K562 (cell line): ENCODE results near the gene FGF12.

Source experiments
- CCAR2 ChIP-seq: fragments of 200-400 bp; formaldehyde crosslinking; IDR thresholded peaks from 2 replicates; pipeline ENCODE4 v1.6.1; 2017; ENCODE audit warnings: mild to moderate bottlenecking, low read depth, low read length
- CEBPB ChIP-seq: fragments of 450-650 bp; IDR thresholded peaks from 2 replicates; pipeline ENCODE4 v1.6.1; 2016; ENCODE audit warnings: missing genetic modification characterization, missing compliant biosample characterization
- CTCF ChIP-seq, 3 experiments: IDR thresholded peaks in 2 of 3; conservative IDR thresholded peaks in 1 of 3; 2 replicates each; pipeline ENCODE4 v1.5.1; 2011 to 2012; ENCODE audit warnings: low read length in 3 of 3, mild to moderate bottlenecking in 3 of 3, control low read depth in 2 of 3, improper control_type of control experiment in 1 of 3, inconsistent platforms in 1 of 3, low read depth in 1 of 3, mixed read lengths in 1 of 3, moderate library complexity in 1 of 3; ENCODE audit not compliant: insufficient read depth in 2 of 3
- EP300 ChIP-seq: IDR thresholded peaks from 2 replicates; pipeline ENCODE4 v1.6.1; 2012; ENCODE audit warnings: low read length, improper control_type of control experiment
- HDAC8 ChIP-seq: fragments of 450-650 bp; IDR thresholded peaks from 2 replicates; pipeline ENCODE4 v1.6.1; 2016; ENCODE audit warnings: mild to moderate bottlenecking, missing genetic modification characterization, moderate library complexity, missing compliant biosample characterization
- POLR2AphosphoS5 ChIP-seq: IDR thresholded peaks from 2 replicates; pipeline ENCODE4 v1.6.1; 2011; ENCODE audit warnings: mild to moderate bottlenecking, low read depth, low read length, moderate library complexity; ENCODE audit not compliant: control insufficient read depth, insufficient read depth
- SNIP1 ChIP-seq: fragments of 450-650 bp; IDR thresholded peaks from 2 replicates; pipeline ENCODE4 v1.7.1; 2017; ENCODE audit warnings: low read depth, mild to moderate bottlenecking
- YY1 ChIP-seq, 3 experiments: IDR thresholded peaks; 2 replicates each; pipeline ENCODE4 v1.6.1; 2011; ENCODE audit warnings: low read length in 2 of 3, mild to moderate bottlenecking in 2 of 3, moderate library complexity in 2 of 3, borderline replicate concordance in 1 of 3, control low read depth in 1 of 3, low read depth in 1 of 3; ENCODE audit not compliant: insufficient read depth in 3 of 3, insufficient replicate concordance in 2 of 3, control insufficient read depth in 1 of 3, insufficient read length in 1 of 3; ENCODE audit errors: extremely low read depth in 1 of 3
- ZBTB8A ChIP-seq: fragments of 450-650 bp; IDR thresholded peaks from 2 replicates; pipeline ENCODE4 v1.6.1; 2018; ENCODE audit warnings: mild to moderate bottlenecking, moderate library complexity; ENCODE audit not compliant: partially characterized antibody
- ZEB2 ChIP-seq: fragments of 450-650 bp; IDR thresholded peaks from 2 replicates; pipeline ENCODE4 v1.6.1; 2016
- ZNF707 ChIP-seq: fragments of 250-450 bp; sonication (Bioruptor Pico); conservative IDR thresholded peaks from 2 replicates; pipeline ENCODE4 v1.8.0; 2022; ENCODE audit warnings: inconsistent platforms, mild to moderate bottlenecking, moderate library complexity

- no peak for TF ChIP-seq CTCF (IDR thresholded peaks at IDR 0.05 in 2 of 3, conservative IDR thresholded peaks at IDR 0.05 in 1 of 3; ENCODE audit: insufficient read depth in 2 of 3, low read depth in 1 of 3, low read length in 3 of 3)
- TF ChIP-seq ZBTB8A = no peak
- no peak for TF ChIP-seq ZEB2
- TF ChIP-seq ZNF707 (CRISPR knock-in tag) = no peak
- TF ChIP-seq CEBPB (tag) = no peak
- TF ChIP-seq EP300 = no peak
- no peak for TF ChIP-seq POLR2AphosphoS5
- TF ChIP-seq SNIP1 = no peak
- TF ChIP-seq HDAC8 (tag) = no peak
- no peak for TF ChIP-seq YY1 (IDR thresholded peaks at IDR 0.05; ENCODE audit: borderline replicate concordance in 1 of 3, control insufficient read depth in 1 of 3, extremely low read depth in 1 of 3, insufficient read depth in 3 of 3, insufficient read length in 1 of 3, insufficient replicate concordance in 2 of 3, low read depth in 1 of 3, low read length in 2 of 3)
- TF ChIP-seq CCAR2 = no peak
These were observed 213.1 kb downstream of the FGF12 start for GRCh38 chr3:192514081-192514753.
